WI38 (cell line): ENCODE results near the gene SCN3B.

Experiments used
- H3K4me3 ChIP-seq: 2 replicates; pipeline ENCODE4 v1.5.1; 2011; ENCODE audit warnings: low read depth, mild to moderate bottlenecking, control low read depth, low read length
- CTCF ChIP-seq: IDR thresholded peaks from 2 replicates; pipeline ENCODE4 v1.5.1; 2012; ENCODE audit warnings: low read depth, mild to moderate bottlenecking, control low read depth, low read length

The SCN3B gene

DNA sequence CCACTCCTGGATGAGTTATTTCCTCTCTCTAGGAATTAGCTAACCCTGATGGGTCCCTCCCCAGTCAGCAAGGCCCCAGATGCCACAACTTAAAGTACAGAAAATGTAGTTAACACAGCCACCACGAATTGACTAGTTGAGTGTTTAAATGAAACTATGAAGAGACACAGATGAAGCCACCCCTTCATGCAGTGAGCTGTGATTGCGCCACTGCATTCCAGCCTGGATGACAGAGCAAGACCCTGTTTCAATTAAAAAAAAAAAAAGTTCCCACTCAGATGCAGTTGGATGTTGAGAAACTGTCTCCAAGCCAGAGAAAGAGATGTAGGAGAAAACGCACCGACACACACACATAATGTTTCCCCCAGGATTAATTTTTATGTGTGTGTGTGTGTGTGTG is 53.3 kb downstream of the SCN3B start:
- no peak for TF ChIP-seq CTCF
- no peak overlapping the region for H3K4me3 ChIP-seq

- no peak overlapping the region for H3K4me3 ChIP-seq
- no peak for TF ChIP-seq CTCF
Observed at GRCh38 chr11:123597859-123598258, 56.6 kb downstream of the SCN3B start.

DNA sequence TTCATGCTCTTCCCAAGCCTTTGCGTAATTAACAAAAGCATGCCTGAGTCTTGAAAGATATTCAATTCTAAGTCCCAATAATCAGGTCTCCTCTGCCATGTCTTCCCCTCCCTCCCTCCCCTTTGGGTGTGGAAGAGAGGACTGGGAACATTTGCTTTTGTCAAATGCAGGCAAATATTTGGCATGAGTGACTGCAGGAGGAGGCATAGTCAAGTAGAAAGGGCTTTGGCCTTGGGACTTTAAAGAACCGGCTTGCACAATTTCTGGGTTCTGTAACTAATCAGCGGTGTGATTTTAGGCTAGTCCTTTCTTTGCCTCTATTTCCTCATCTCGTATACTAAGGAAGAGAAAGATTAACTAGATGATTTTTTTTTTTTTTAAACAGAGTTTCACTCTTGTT is 59.5 kb downstream of the SCN3B start:
- TF ChIP-seq CTCF, result no peak
- no peak overlapping the region for H3K4me3 ChIP-seq

- no peak overlapping the region for H3K4me3 ChIP-seq
Observed at GRCh38 chr11:123594188-123594901, 60.1 kb downstream of the SCN3B start.

GRCh38 chr11:123593570-123593969 is 60.9 kb downstream of the SCN3B start:
- H3K4me3 ChIP-seq, result no peak overlapping the region
- TF ChIP-seq CTCF, result no peak

More at GRCh38 chr11:123594188-123594901, 60.1 kb downstream of the SCN3B start:
- no peak for TF ChIP-seq CTCF

- no peak overlapping the region for H3K4me3 ChIP-seq
- TF ChIP-seq CTCF, result no peak
Observed at GRCh38 chr11:123590296-123590912, 64.0 kb downstream of the SCN3B start.

DNA sequence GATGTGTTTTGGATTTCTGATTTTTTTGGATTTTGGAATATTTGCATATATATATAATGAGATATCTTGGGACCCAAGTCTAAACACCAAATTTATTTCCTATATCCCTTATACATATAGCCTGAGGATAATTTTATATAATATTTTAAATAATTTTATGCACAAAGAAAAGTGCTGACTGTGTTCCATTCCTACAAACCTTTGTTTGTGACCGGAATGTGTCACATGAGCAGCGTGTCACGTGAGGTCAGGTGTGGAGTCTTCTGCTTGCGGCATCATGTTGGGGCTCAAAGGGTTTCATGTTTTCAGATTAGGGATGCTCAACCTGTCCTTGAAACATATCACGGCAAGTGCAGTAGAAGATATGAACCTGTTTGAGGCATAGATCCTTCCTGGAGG is 65.6 kb downstream of the SCN3B start:
- no peak for TF ChIP-seq CTCF
- H3K4me3 ChIP-seq, result no peak overlapping the region
